NCI-H1436 treated with DMSO at 0.1 percent for 48 hours (cell line): ENCODE measurements around the gene PRR15.

Experiments
- DNase-seq: peaks from one replicate; lab custom pipeline; 2025; lab: John Stamatoyannopoulos, UW

Gene PRR15

GRCh38 chr7:29569648-29570047 is 6.0 kb downstream of the PRR15 start:
- no peak for DNase-seq

GRCh38 chr7:29572558-29572957 is 8.9 kb downstream of the PRR15 start:
- DNase-seq: no peak

GRCh38 chr7:29573567-29573966 is 9.9 kb downstream of the PRR15 start:
- DNase-seq: no peak

GRCh38 chr7:29574659-29575058 is 11.0 kb downstream of the PRR15 start:
- DNase-seq: no peak

- DNase-seq: no peak
Observed at GRCh38 chr7:29587195-29587808, 23.7 kb downstream of the PRR15 start.

- no peak for DNase-seq
Observed at GRCh38 chr7:29588212-29588611, 24.6 kb downstream of the PRR15 start.

GRCh38 chr7:29588900-29589696 is 25.5 kb downstream of the PRR15 start:
- no peak for DNase-seq

GRCh38 chr7:29592866-29593265 is 29.2 kb downstream of the PRR15 start:
- DNase-seq: no peak

- no peak for DNase-seq
Observed at GRCh38 chr7:29593459-29593858, 29.8 kb downstream of the PRR15 start.

GRCh38 chr7:29596593-29597178 is 33.1 kb downstream of the PRR15 start:
- DNase-seq: no peak

GRCh38 chr7:29597266-29597665 is 33.6 kb downstream of the PRR15 start:
- no peak for DNase-seq

- DNase-seq: no peak
Observed at GRCh38 chr7:29598137-29598536, 34.5 kb downstream of the PRR15 start.

- DNase-seq: no peak
Observed at GRCh38 chr7:29598613-29599012, 35.0 kb downstream of the PRR15 start.

- no peak for DNase-seq
Observed at GRCh38 chr7:29599026-29599425, 35.4 kb downstream of the PRR15 start.

GRCh38 chr7:29600661-29601060 is 37.0 kb downstream of the PRR15 start:
- no peak for DNase-seq

- no peak for DNase-seq
Observed at GRCh38 chr7:29604052-29604451, 40.4 kb downstream of the PRR15 start.

- no peak for DNase-seq
Observed at GRCh38 chr7:29604702-29605101, 41.1 kb downstream of the PRR15 start.

GRCh38 chr7:29605671-29606070 is 42.0 kb downstream of the PRR15 start:
- DNase-seq: no peak

GRCh38 chr7:29606287-29606721 is 42.7 kb downstream of the PRR15 start:
- no peak for DNase-seq

GRCh38 chr7:29606830-29607229 is 43.2 kb downstream of the PRR15 start:
- no peak for DNase-seq

GRCh38 chr7:29607259-29607658 is 43.6 kb downstream of the PRR15 start:
- no peak for DNase-seq

- DNase-seq: no peak
Observed at GRCh38 chr7:29607889-29608288, 44.3 kb downstream of the PRR15 start.
